AG08395 (cell line): ENCODE measurements around the gene TFR2.

ENCODE experiments used
- DNase-seq: peaks from one replicate; pipeline ENCODE4 v3.0.0; 2012; ENCODE audit warnings: mixed read lengths, low spot score

TFR2 gene

GRCh38 chr7:100654908-100655831 lies 13.8 kb upstream of the TFR2 start:
- DNase-seq, result no peak

GRCh38 chr7:100649826-100650565 lies 8.6 kb upstream of the TFR2 start:
- no peak for DNase-seq

- DNase-seq, result no peak
Measured at GRCh38 chr7:100642534-100642907, 1.2 kb upstream of the TFR2 start.

GRCh38 chr7:100641860-100642533 lies 645 bp upstream of the TFR2 start:
- DNase-seq, result no peak

GRCh38 chr7:100640517-100641440 lies 573 bp downstream of the TFR2 start:
- no peak for DNase-seq

GRCh38 chr7:100639995-100640516 lies 1.3 kb downstream of the TFR2 start:
- no peak for DNase-seq

- peak; percentile 57 for DNase-seq
Measured at GRCh38 chr7:100632951-100633717, 8.2 kb downstream of the TFR2 start.

- DNase-seq, result no peak
Measured at GRCh38 chr7:100630066-100630465, 11.3 kb downstream of the TFR2 start.

- no peak for DNase-seq
Measured at GRCh38 chr7:100629117-100629716, 12.1 kb downstream of the TFR2 start.

GRCh38 chr7:100627238-100627549 lies 14.2 kb downstream of the TFR2 start:
- no peak for DNase-seq

GRCh38 chr7:100626530-100627237 lies 14.7 kb downstream of the TFR2 start:
- DNase-seq, result peak; percentile 98

GRCh38 chr7:100626055-100626454 lies 15.3 kb downstream of the TFR2 start:
- DNase-seq, result no peak

- DNase-seq, result no peak
Measured at GRCh38 chr7:100623951-100624824, 17.2 kb downstream of the TFR2 start.

- DNase-seq, result no peak
Measured at GRCh38 chr7:100621554-100621953, 19.8 kb downstream of the TFR2 start.

- no peak for DNase-seq
Measured at GRCh38 chr7:100620804-100621203, 20.5 kb downstream of the TFR2 start.

- DNase-seq, result no peak
Measured at GRCh38 chr7:100620239-100620638, 21.1 kb downstream of the TFR2 start.

- DNase-seq, result no peak
Measured at GRCh38 chr7:100614308-100614861, 27.0 kb downstream of the TFR2 start.
